Measurements from ENCODE around the gene TRIM24.

DNA sequence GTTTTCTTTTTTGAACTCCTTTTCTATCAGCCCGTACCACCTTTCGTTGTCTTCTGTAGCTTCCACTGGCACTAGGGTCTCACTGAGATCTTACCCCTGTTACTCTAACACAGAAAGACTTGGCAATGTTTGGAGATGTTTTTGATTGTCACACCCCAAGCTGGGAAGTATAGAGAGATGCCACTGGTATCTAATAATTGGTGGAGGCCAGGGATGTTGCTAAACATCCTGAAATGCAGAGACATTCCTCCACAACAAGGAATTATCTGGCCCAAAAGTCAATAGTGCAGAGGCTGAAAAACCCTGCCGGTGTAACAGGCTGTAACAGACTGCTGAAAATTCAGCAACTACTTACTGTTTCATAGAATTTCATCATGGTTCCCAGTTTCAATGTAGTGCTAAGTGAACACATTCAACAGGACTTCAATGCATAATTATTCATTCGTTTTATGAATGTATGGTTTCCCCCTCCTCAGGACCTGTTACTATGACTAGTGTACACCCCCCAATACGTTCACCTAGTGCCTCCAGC is 115.9 kb downstream of the TRIM24 start:
- TF ChIP-seq, protein P1, sequence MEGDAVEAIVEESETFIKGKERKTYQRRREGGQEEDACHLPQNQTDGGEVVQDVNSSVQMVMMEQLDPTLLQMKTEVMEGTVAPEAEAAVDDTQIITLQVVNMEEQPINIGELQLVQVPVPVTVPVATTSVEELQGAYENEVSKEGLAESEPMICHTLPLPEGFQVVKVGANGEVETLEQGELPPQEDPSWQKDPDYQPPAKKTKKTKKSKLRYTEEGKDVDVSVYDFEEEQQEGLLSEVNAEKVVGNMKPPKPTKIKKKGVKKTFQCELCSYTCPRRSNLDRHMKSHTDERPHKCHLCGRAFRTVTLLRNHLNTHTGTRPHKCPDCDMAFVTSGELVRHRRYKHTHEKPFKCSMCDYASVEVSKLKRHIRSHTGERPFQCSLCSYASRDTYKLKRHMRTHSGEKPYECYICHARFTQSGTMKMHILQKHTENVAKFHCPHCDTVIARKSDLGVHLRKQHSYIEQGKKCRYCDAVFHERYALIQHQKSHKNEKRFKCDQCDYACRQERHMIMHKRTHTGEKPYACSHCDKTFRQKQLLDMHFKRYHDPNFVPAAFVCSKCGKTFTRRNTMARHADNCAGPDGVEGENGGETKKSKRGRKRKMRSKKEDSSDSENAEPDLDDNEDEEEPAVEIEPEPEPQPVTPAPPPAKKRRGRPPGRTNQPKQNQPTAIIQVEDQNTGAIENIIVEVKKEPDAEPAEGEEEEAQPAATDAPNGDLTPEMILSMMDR (IDR thresholded peaks at IDR 0.05) = no peak
- TF ChIP-seq POLR2A (IDR thresholded peaks at IDR 0.05) = no peak
